CD14-positive monocyte (primary cell): ENCODE measurements around the gene KCNJ6. TPM values are rescaled to one million over a fixed set of nuclear protein-coding genes. Genes with fewer than 3 reads are reported as not detected.

ENCODE experiments used
- DNase-seq, 3 donors: peaks; one replicate each; pipeline ENCODE4 v3.0.0-alpha.2; 2011 to 2022
- H2AFZ ChIP-seq: 2 replicates; pipeline ENCODE4 v1.6.0; 2012; ENCODE audit warnings: mild to moderate bottlenecking, low read depth, low read length, inconsistent platforms; ENCODE audit not compliant: insufficient read depth, poor library complexity, severe bottlenecking
- H3K27ac ChIP-seq, 2 donors: 1 replicate in 1 of 2; 2 replicates in 1 of 2; pipeline ENCODE4 v1.5.1; 2012 to 2013; ENCODE audit warnings: low read length in 2 of 2, control low read depth in 1 of 2, inconsistent platforms in 1 of 2, low read depth in 1 of 2, mild to moderate bottlenecking in 1 of 2
- H3K27me3 ChIP-seq, 2 donors: one replicate each; pipeline versions ENCODE4 v1.6.0 to v1.6.1; 2011 to 2013; ENCODE audit warnings: low read length in 2 of 2; ENCODE audit not compliant: control insufficient read depth in 2 of 2, insufficient read depth in 2 of 2
- H3K36me3 ChIP-seq, 2 donors: replicated peaks in 1 of 2; 1 replicate in 1 of 2; 2 replicates in 1 of 2; pipeline versions ENCODE4 v1.5.1 to v1.6.1; 2012 to 2013; ENCODE audit warnings: low read length in 2 of 2, control low read depth in 1 of 2, inconsistent platforms in 1 of 2, mild to moderate bottlenecking in 1 of 2; ENCODE audit not compliant: insufficient read depth in 2 of 2, control insufficient read depth in 1 of 2
- H3K4me1 ChIP-seq, 2 donors: 1 replicate in 1 of 2; 2 replicates in 1 of 2; pipeline versions ENCODE4 v1.5.1 to v1.6.1; 2012 to 2013; ENCODE audit warnings: low read length in 2 of 2, control low read depth in 1 of 2, inconsistent platforms in 1 of 2, mild to moderate bottlenecking in 1 of 2, moderate library complexity in 1 of 2; ENCODE audit not compliant: insufficient read depth in 2 of 2, control insufficient read depth in 1 of 2
- H3K4me2 ChIP-seq: replicated peaks from 2 replicates; pipeline ENCODE3; 2012; ENCODE audit warnings: low read length, moderate library complexity, mild to moderate bottlenecking; ENCODE audit not compliant: poor library complexity, severe bottlenecking; ENCODE audit errors: extremely low read depth
- H3K4me3 ChIP-seq, 3 experiments: fragments of 200-600 bp in 1 of 3; sonication (generic) in 1 of 3; replicated peaks in 1 of 3; 1 replicate in 2 of 3; 2 replicates in 1 of 3; pipeline ENCODE4 v1.5.1; 2011 to 2013; ENCODE audit warnings: low read length in 3 of 3, mild to moderate bottlenecking in 3 of 3, control low read depth in 2 of 3, low read depth in 2 of 3, inconsistent platforms in 1 of 3, moderate library complexity in 1 of 3
- H3K79me2 ChIP-seq: 2 replicates; pipeline ENCODE4 v1.6.0; 2012; ENCODE audit warnings: mild to moderate bottlenecking, control low read depth, inconsistent platforms, low read length, moderate library complexity; ENCODE audit not compliant: insufficient read depth
- H3K9ac ChIP-seq: 2 replicates; pipeline ENCODE4 v1.6.0; 2017; ENCODE audit warnings: low read length, mild to moderate bottlenecking; ENCODE audit not compliant: insufficient read depth, poor library complexity, severe bottlenecking
- H3K9me3 ChIP-seq, 2 donors: replicated peaks in 1 of 2; 1 replicate in 1 of 2; 2 replicates in 1 of 2; pipeline versions ENCODE4 v1.5.1 to v1.6.1; 2012 to 2013; ENCODE audit warnings: low read length in 2 of 2, control low read depth in 1 of 2; ENCODE audit not compliant: control insufficient read depth in 1 of 2, insufficient read depth in 1 of 2
- H4K20me1 ChIP-seq: 2 replicates; pipeline ENCODE4 v1.6.0; 2012; ENCODE audit warnings: mild to moderate bottlenecking, low read length, control low read depth, moderate library complexity; ENCODE audit not compliant: insufficient read depth
- H3K27ac Mint-ChIP-seq, 7 donors: one replicate each; pipeline ENCODE4 v1.8.0; 2020; ENCODE audit warnings: mild to moderate bottlenecking in 7 of 7, mixed read lengths in 7 of 7, moderate library complexity in 6 of 7, inconsistent platforms in 2 of 7
- H3K27me3 Mint-ChIP-seq, 3 donors: one replicate each; pipeline ENCODE4 v1.8.0; 2021 to 2022; ENCODE audit warnings: low read depth in 3 of 3, mild to moderate bottlenecking in 3 of 3, mixed read lengths in 3 of 3, moderate library complexity in 3 of 3, inconsistent platforms in 1 of 3
- H3K36me3 Mint-ChIP-seq, 2 donors: one replicate each; pipeline ENCODE4 v1.8.0; 2020; ENCODE audit warnings: mixed read lengths in 2 of 2, inconsistent platforms in 1 of 2, mild to moderate bottlenecking in 1 of 2
- H3K4me1 Mint-ChIP-seq: one replicate; pipeline ENCODE4 v1.8.0; 2020; ENCODE audit warnings: mild to moderate bottlenecking, mixed read lengths
- H3K4me3 Mint-ChIP-seq, 2 donors: one replicate each; pipeline ENCODE4 v1.8.0; 2020; ENCODE audit warnings: mild to moderate bottlenecking in 2 of 2, mixed read lengths in 2 of 2, moderate library complexity in 1 of 2
- H3K9me3 Mint-ChIP-seq, 7 donors: one replicate each; pipeline ENCODE4 v1.8.0; 2020 to 2022; ENCODE audit warnings: mixed read lengths in 7 of 7, mild to moderate bottlenecking in 6 of 7, moderate library complexity in 6 of 7, inconsistent platforms in 2 of 7
- CTCF ChIP-seq: fragments of 200-600 bp; IDR thresholded peaks from one replicate; pipeline ENCODE4 v1.8.0; 2022; ENCODE audit warnings: antibody characterized with exemption, mild to moderate bottlenecking
- WGBS: methylation state at CpG from one replicate; pipeline ENCODE4 v1.1.5; 2013; ENCODE audit warnings: missing lambda C conversion rate; ENCODE audit not compliant: insufficient coverage; 5-methylcytosine and 5-hydroxymethylcytosine counted together
- intact Hi-C, 2 donors: fragments of 100-400 bp; cut with micrococcal nuclease; formaldehyde crosslinking; loops; one replicate each; pipeline versions ENCODE4 v1.15.0 to v1.15.1; 2023
- polyA plus RNA-seq, 3 donors: library from polyadenylated mRNA; depleted of rRNA in 1 of 3; unstranded in 2 of 3; stranded (reverse) in 1 of 3; fragments of 300-500 nt in 2 of 3; fragments of >200 nt in 1 of 3; fragmentation: Illumina TruSeq in 2 of 3; gene quantifications; 1 replicate in 2 of 3; 2 replicates in 1 of 3; pipeline ENCODE4 v1.2.3, GENCODE V29; 2012 to 2021

Gene KCNJ6
- polyA plus RNA-seq, 3 donors: not detected

GRCh38 chr21:37843191-37843590, 73.1 kb downstream of the KCNJ6 start:
- Mint-ChIP-seq H3K27me3 (peaks cover 0 to 8% (median 0%) of the 10 kb centered on the region in 3 donors), H3K9me3 (peaks cover 0 to 6% (median 2%) of the 10 kb centered on the region in 7 donors), H3K36me3 (no peaks in the 10 kb centered on the region), H3K4me3 (no peak overlapping the region), H3K4me1 (no peaks in the 10 kb centered on the region), H3K27ac (no peak overlapping the region)
- no peaks in the 10 kb centered on the region for H4K20me1 ChIP-seq
- no CpG with 5 or more reads among the region's 1 CpG for WGBS
- H3K4me3 ChIP-seq: no peak overlapping the region
- H3K4me1 ChIP-seq: no peaks in the 10 kb centered on the region
- no peak for TF ChIP-seq CTCF
- no peak overlapping the region for H2AFZ ChIP-seq
- no peak overlapping the region for H3K27ac ChIP-seq
- H3K27me3 ChIP-seq: no peaks in the 10 kb centered on the region
- no peak overlapping the region for H3K9ac ChIP-seq
- no peaks in the 10 kb centered on the region for H3K79me2 ChIP-seq
- no peaks in the 10 kb centered on the region for H3K36me3 ChIP-seq
- no peak for DNase-seq
- H3K4me2 ChIP-seq: no peak overlapping the region
- intact Hi-C loops: no loop called here
- no peaks in the 10 kb centered on the region for H3K9me3 ChIP-seq

- Histone ChIP-seq H3K27me3 (no peaks in the 10 kb centered on the region), H3K9me3 (no peaks in the 10 kb centered on the region), H4K20me1 (no peaks in the 10 kb centered on the region), H3K79me2 (no peaks in the 10 kb centered on the region), H3K4me2 (no peak overlapping the region), H3K27ac (no peak overlapping the region), H3K9ac (no peak overlapping the region), H3K36me3 (no peaks in the 10 kb centered on the region), H2AFZ (no peak overlapping the region), H3K4me1 (no peaks in the 10 kb centered on the region), H3K4me3 (no peak overlapping the region)
- Mint-ChIP-seq H3K27ac (no peak overlapping the region), H3K9me3 (peaks cover 0 to 6% (median 2%) of the 10 kb centered on the region in 7 donors), H3K4me3 (no peak overlapping the region), H3K27me3 (peaks cover 0 to 6% (median 0%) of the 10 kb centered on the region in 3 donors), H3K4me1 (no peaks in the 10 kb centered on the region), H3K36me3 (no peaks in the 10 kb centered on the region)
- 91% methylated on average over 12 of the region's 14 CpGs for WGBS
- DNase-seq: no peak
- intact Hi-C loops: no loop called here
- no peak for TF ChIP-seq CTCF
Observed at GRCh38 chr21:37842163-37842919, 73.9 kb downstream of the KCNJ6 start.
